PFSK-1 (cell line): ENCODE results near the gene GH1. TPM values are rescaled to one million over a fixed set of nuclear protein-coding genes. Genes with fewer than 3 reads are reported as not detected.
"Not testable (repeated sequence)": the region's sequence is repeated elsewhere in the genome, so short reads cannot be mapped to it uniquely, and the experiment has no call there.

Source experiments
- FOXP2 ChIP-seq: optimal IDR thresholded peaks from 2 replicates; pipeline ENCODE3; 2011; ENCODE audit warnings: borderline replicate concordance, control low read depth, inconsistent platforms; ENCODE audit not compliant: insufficient read depth; ENCODE audit errors: extremely low read length, extremely low read depth
- POLR2AphosphoS5 ChIP-seq: IDR thresholded peaks from 2 replicates; pipeline ENCODE4 v1.6.1; 2012; ENCODE audit warnings: low read depth, mild to moderate bottlenecking, control low read depth, low read length, moderate library complexity
- REST ChIP-seq, 2 experiments: IDR thresholded peaks; 2 replicates each; pipeline versions ENCODE4 v1.6.1 to v1.8.0; 2011 to 2012; ENCODE audit warnings: low read depth in 2 of 2, low read length in 2 of 2, control low read depth in 1 of 2, inconsistent platforms in 1 of 2, mild to moderate bottlenecking in 1 of 2, moderate library complexity in 1 of 2; ENCODE audit not compliant: insufficient read depth in 1 of 2
- SIN3A ChIP-seq: IDR thresholded peaks from 2 replicates; pipeline ENCODE4 v1.6.1; 2012; ENCODE audit warnings: mild to moderate bottlenecking, low read length, moderate library complexity, borderline replicate concordance; ENCODE audit not compliant: insufficient read depth
- TAF1 ChIP-seq: IDR thresholded peaks from 2 replicates; pipeline ENCODE4 v1.6.1; 2012; ENCODE audit warnings: low read length, control low read depth, borderline replicate concordance; ENCODE audit not compliant: insufficient read depth
- polyA plus RNA-seq: library from polyadenylated mRNA; unstranded; fragments of >200 nt; gene quantifications from one replicate; pipeline ENCODE4 v1.2.1, GENCODE V29; 2012; ENCODE audit warnings: low read depth, missing spikeins; ENCODE audit not compliant: insufficient read length

Gene GH1
- not detected for polyA plus RNA-seq

- TF ChIP-seq TAF1, POLR2AphosphoS5, SIN3A: not testable (repeated sequence)
These were observed at the start of gene GH1 for GRCh38 chr17:63918789-63919305. TSS of gene GH1 (minus strand) at chr17:63918839. CDS start at chr17:63918776, 63 bp downstream.

DNA sequence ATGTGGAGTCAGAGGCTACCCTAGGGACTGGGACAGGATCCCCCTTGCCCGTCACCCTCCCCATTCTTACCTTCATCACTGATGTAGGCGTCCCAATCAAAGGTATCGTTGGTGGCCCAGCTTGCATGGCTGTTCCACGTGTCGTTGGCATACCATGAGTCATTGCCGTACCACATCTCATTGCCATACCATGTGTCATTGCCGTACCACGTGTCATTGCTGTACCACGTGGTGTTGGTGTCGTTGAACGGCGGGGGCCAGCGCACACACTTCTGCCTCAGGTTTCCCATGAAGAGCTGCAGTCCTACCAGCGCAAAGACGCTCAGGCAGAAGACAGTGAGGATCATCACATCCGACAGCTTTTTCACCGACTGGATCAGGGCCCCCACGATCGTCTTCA lies 49.3 kb upstream of the GH1 start:
- TF ChIP-seq TAF1 (no peak), SIN3A (no peak), FOXP2 (no peak), POLR2AphosphoS5 (no peak)

DNA sequence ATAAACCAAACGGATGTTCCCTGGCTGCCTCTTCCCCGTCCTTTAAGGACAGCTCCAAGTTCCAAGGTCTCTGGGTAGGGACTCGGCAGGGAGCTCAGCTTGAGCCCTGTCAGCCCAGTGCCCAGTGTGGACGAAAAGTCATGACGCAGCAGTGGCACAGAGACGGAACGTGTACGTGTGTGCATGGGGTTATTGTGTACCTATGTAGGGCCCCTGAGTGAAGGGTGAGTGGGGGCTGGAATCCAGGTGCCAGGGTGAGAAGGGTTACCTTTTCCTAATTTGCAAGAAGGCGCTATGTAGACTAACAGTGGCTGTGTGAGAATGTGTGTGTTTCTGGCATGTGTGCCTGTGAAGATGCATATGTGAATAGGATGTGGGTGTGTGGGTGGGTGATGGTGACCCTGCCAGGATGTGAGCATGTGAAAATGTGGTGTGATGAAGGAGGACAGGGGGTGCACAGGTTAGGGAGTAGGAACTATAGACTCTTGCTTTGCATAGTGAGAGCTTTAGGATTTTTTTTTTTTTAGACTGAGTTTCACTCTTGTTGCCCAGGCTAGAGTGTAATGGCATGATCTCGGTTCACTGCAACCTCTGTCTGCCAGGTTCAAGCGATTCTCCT lies 48.1 kb upstream of the GH1 start:
- TF ChIP-seq TAF1 (no peak), SIN3A (no peak), REST (IDR thresholded peaks at IDR 0.05; ENCODE audit: insufficient read depth in 1 of 2, low read depth in 2 of 2, low read length in 2 of 2) (no peak), FOXP2 (no peak), POLR2AphosphoS5 (no peak)

- TF ChIP-seq REST (IDR thresholded peaks at IDR 0.05; ENCODE audit: insufficient read depth in 1 of 2, low read depth in 2 of 2, low read length in 2 of 2) (no peak), TAF1 (no peak), FOXP2 (no peak)
These were observed 44.5 kb upstream of the GH1 start for GRCh38 chr17:63963123-63963522.

GRCh38 chr17:63962298-63962744 lies 43.7 kb upstream of the GH1 start:
- TF ChIP-seq SIN3A (no peak), REST (IDR thresholded peaks at IDR 0.05; ENCODE audit: insufficient read depth in 1 of 2, low read depth in 2 of 2, low read length in 2 of 2) (no peak), FOXP2 (no peak), TAF1 (no peak), POLR2AphosphoS5 (no peak)

GRCh38 chr17:63961355-63962212 lies 42.9 kb upstream of the GH1 start:
- TF ChIP-seq SIN3A (no peak), TAF1 (no peak), REST (IDR thresholded peaks at IDR 0.05; ENCODE audit: insufficient read depth in 1 of 2, low read depth in 2 of 2, low read length in 2 of 2) (no peak), POLR2AphosphoS5 (no peak), FOXP2 (no peak)
